ENCODE data around the gene MRPS2.
"Not testable (repeated sequence)": the region's sequence is repeated elsewhere in the genome, so short reads cannot be mapped to it uniquely, and the experiment has no call there.

GRCh38 chr9:135513906-135514305 is 13.4 kb downstream of the MRPS2 start:
- TF ChIP-seq, protein P1, sequence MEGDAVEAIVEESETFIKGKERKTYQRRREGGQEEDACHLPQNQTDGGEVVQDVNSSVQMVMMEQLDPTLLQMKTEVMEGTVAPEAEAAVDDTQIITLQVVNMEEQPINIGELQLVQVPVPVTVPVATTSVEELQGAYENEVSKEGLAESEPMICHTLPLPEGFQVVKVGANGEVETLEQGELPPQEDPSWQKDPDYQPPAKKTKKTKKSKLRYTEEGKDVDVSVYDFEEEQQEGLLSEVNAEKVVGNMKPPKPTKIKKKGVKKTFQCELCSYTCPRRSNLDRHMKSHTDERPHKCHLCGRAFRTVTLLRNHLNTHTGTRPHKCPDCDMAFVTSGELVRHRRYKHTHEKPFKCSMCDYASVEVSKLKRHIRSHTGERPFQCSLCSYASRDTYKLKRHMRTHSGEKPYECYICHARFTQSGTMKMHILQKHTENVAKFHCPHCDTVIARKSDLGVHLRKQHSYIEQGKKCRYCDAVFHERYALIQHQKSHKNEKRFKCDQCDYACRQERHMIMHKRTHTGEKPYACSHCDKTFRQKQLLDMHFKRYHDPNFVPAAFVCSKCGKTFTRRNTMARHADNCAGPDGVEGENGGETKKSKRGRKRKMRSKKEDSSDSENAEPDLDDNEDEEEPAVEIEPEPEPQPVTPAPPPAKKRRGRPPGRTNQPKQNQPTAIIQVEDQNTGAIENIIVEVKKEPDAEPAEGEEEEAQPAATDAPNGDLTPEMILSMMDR (IDR thresholded peaks at IDR 0.05): not testable (repeated sequence)
- not testable (repeated sequence) for TF ChIP-seq POLR2A (IDR thresholded peaks at IDR 0.05)

All from body of pancreas (tissue), 4 donors.